Middle frontal gyrus (tissue), 1 donor: ENCODE results near the gene RALGDS.
"Not testable (repeated sequence)": the region's sequence is repeated elsewhere in the genome, so short reads cannot be mapped to it uniquely, and the experiment has no call there.

ENCODE experiments used
- DNase-seq: peaks from one replicate; pipeline ENCODE4 v3.0.0-alpha.2; 2015; ENCODE audit warnings: low spot score; ENCODE audit errors: extremely low spot score

The RALGDS gene

DNA sequence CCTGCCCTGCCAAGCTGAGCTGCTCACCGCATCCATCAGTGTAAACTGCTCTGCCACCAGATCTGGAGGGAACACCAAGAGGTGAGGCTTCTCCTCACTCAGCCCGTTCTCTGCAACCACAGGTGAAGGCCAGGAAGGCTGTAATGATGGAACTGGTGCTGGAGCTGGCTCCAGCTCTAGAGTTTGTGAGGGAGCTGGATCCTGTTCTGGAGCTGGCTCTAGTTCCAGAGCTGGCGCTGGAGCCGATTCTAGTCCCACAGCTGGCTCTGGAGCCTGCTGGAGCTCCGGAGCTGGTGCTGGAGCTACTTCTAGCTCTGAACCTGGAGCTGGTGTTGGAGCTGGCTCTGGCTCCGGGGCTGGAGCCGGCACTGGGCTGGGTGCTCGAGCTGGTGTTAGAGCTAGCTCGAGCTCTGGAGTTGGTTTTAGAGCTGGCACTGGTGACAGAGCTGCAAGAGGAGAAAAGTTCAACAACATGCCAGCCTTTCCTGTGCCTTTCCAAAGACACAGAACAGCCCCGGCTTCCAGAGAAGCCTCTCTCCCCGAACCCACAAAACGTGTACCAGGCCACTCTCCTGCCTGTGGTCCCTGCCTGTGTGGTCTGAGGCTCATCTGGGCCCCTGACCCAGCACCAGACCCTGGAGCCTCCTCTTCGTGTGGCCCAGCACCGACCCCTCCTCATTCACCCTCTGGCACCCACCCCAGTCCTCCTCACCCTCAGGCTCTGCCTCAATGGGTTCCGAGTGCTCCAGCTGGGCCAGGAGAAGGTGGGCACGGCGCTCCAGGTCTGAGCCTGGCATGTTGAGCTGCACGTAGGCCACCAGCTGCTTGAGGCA lies 12.9 kb downstream of the RALGDS start:
- DNase-seq: no peak

DNA sequence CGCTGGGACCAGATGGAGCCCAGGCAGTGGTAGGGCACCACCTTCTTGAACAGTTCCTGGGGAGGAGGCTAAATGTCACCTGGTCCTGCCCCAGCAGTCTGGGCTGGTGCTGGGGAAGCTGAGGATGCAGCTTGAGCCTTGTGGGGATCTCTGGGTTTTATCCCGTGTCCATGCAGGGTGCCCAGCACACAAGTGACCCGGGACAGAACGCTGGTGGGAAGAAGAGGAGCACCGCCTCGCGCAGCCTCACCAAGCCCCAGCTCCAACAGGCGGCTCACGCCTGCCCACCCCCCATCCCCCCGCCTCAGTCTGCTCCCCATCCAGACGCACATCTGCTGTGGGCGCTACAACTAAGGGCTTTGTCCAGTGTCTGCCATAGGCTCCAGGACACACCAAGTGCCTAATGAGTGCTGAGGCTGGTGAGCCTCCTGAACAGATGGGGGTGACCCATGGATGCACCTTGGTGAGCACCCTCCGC lies 13.8 kb downstream of the RALGDS start:
- no peak for DNase-seq

DNA sequence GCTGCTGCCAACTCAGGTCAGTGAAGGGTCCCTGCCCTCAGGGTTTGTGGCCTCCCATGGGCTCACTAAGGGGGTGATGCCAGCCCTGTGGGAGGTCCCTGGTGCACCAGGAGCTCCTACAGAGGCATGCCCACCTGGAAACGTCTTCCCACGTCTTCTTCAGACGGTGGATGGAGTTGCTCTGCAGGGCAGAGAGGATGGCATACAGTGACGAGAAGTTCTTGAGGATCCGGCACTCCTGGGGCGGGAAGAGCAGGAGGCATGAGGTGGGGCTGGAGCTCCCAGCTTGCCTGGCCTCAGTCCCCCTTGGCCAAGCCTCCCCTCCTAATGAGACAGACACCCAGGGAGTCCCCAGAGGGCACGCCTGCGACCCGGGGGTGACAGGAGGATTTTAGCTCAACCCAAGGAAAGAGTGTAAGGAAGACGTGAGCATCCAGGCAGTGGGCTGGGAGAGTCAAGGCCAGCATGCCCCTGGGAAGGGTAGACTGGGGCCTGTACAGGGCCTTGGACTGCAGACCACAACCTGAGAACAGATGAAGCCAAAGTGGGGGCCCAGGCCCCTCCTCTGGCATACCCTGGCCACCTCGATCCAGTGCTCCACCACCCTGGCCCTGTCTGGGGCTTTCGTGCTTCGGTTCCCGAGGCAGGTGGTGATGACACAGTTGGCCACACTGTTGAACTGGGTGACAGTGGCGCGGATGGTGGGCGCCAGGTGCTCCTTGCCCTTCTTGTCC lies 14.4 kb downstream of the RALGDS start:
- DNase-seq: no peak

DNA sequence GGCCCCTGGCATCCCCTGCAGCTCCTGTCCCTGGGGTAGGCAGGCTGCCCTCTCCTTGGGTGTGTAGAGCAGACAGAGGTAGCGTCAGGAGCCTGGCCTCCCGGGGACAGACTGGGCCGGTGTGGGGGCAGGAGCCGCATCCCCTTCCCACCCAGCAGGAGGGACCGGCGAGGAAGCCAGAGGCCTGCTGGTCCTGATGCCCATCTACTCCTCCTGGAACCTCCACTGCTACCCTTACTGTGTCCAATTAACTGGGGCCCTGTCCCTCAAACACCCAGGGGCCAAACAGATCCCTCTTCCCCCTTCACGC lies 15.6 kb downstream of the RALGDS start:
- DNase-seq: no peak

DNA sequence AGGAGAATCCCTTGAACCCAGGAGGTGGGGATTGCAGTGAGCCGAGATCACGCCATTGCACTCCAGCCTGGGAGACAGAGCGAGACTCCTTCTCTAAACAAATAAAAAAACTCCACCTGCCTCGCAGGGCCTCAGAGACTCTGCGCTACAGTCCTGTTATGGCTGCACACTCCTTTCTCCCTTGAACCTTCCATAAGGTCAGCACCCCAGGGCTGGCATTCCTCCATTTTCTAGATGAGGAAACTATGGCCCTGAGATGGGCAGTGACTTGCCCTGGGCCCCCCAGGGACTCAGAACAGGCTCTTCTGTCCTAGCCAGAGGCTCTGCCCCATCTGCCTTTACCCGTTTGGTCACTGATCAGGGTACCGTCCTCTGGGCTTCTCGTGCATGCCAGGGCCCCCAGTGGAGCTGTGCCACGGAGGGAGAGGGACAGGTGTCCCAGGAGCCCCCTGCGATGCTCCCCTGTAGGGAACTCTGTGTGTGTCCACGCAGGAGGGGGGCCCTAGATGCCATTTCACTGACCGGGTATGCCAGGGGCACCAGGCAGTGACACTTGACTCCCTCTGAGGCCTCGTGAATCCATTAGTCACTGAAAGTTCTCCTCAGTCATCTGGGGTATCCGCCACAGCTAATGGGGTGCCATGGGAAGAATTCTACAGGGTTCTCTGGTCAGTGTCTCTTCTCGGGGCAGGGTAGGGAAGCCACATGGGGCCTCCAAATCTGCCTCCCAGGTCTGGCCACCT lies 16.2 kb downstream of the RALGDS start:
- no peak for DNase-seq

DNA sequence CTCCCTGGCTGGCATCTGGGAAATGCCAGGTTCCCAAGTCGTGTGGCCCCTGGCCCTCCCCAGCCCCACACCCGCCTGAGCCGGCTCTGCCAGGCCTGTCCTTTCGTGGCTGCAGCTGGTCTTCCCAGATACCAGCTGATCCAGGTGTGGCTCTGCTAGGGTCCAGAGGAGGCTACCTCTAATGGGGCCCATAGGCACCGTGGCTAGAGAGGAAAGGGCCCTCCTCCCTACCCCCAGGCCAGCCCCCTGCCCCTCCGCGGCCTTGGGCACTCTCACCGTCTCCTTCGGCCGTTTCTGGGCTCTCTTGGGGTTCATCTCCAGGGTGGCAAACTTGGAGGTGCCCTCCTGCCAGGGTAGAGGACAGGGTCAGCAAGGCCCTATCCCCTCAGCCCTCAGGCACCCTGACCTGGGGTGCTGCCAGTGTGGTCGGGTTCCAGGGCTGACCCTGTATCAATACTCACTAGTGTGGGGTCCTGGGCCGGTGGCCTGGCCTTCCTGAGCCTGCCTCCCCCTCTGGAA lies 17.0 kb downstream of the RALGDS start:
- no peak for DNase-seq

DNA sequence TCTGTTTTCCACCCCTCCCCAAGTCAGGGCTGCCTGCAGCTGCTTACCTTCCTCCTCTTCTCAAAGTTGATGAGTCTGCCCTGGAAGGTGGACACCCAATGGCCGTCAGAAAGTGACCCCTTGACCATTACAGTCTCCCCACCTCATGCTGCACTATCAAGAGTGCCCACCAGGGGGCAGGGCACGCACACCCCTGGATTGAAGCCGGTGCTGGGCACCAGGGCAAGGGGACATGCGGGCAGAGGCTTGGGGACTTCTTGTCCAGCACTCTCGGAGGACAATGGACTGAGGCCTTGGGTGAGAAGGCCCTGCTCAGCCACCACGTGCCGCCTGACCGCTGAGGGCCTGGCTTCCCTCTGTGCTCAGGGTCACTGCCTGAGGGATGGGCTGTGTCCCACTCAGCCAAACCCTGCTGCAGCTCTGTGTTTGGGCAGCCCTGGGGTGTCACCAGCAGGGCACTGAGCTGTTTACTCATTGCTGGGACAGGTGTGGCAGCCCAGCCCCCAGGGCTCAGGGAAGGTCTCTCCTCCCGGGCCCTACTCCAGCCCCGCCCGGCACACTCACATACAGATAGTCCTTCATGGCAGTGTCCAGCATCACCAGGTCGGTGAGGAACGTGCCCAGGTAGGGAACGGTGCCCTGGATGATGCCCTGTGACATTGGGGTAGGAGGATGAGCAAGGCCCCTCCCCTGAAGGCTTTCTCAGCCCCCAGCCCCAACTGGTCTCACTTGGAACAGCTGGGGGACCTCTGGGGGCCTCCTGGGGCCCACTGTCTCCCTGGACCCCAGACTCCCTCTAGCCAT lies 17.7 kb downstream of the RALGDS start:
- DNase-seq: peak; percentile 31

DNA sequence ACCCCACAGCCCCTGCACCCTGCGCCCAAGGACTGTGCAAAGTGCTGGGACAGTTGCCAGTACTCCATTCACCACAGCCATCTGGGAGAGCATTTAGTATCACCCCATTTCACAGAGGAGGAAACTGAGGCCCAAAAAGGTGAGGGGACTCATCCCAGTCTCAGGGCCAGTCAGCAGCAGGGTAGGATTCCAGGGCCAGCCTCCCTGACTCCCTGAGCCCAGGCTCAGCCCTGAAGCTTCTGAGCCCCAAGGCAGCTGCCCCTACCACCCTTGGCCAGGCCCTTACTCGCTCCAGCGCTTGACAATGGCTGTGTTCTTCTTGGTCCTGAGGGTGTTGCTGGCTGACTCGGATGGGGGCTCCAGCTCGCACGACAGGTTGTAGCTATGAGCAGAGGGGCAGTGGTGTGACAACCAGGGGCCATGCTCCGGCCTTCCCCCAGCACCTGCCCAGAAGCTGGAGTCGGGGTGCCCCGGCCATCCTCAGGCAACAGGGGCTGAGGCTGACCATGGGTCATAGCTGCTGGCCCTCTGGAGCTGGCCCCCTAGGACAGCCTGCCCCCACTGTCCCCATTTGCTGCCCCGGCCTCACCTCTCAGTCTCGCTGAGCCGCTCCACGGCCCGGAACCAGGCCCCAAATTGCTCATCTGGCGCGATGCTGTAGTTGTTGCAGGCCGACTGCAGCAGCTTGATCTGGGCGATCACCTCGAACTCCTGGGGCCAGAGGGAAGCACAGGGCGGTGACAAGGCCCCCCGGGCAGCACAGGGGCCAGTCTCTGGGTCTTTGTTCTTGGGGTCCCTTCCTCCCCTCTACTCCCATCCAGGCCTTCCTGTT lies 18.6 kb downstream of the RALGDS start:
- DNase-seq: no peak

DNA sequence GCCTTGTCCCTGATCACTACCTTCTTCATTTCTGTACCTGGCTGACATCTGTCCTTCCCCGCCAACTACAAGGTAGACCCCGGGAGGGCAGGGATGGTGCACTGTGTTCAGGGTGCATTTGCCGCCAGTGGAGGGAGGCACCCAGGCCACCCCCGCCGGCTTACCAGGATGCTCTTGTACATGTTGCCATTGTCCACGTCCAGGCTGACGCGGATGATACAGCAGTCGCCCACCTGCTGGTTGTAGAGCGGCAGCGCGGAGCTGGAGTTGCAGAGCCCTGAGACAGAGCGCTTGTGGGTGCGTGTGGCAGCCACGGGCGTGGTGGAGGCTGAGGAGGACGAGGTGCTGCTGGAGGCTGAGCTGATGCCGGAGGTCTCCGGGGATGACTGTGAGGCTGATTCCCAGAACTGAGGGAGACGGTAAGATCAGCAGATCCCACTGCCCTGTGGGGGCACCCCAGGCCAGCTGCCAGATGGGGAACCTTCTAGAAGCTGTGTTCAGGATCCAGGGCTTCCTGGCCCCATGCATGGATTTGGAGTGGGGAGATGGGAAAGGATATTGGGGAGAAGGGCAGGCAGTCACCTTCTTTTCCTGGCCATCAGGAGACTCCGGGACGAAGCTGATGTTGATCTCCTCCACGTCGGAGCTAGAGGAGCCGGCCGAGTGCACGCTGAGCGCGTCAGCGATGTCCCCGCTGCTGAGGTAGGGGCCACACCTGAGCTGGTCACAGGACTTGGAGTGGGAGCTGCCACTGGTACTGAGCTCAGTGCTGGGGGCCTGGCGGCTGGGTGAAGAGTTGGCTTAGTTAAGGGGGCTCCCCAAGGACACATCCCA lies 19.5 kb downstream of the RALGDS start:
- DNase-seq: no peak

DNA sequence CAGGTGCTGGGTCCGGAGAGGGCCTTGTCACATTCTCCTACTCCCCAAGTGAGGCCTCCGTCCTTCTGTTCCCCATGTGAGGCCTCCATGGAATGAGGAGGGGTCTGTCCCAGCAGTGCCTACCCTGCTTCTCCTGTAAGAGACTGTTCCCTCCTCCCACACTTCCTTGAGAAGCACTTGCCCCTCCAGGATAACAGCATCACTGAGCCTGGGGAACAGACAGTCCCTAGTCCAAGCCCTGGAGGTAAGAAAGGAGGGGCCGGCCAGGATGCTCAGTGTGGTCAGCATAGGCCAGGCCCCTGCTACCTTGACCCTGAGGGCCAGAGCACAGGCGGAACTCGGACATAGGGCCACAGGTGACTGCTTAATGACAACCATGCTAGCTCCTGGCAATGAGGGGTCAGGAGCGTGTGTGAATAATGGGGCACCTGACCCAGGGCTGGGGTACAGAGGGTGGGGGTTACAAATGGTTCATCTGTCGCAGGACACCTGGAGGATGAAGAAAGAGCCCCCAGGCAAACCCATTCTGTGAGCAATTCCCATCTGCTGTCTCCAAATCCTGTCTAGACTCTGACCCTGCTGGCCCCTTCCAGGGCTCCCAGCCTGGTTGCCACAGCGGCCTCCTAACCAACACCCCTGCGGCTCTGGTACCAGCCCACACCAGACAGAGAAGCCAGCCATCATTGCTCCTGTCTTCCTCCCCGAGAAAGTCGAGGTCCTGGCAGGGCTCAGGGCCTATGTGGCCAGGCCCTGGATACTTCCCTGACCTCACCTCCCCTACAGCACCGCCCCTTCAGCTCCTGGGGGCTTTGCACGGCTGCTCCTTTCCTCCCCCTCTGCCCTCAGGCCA lies 20.3 kb downstream of the RALGDS start:
- DNase-seq: no peak

DNA sequence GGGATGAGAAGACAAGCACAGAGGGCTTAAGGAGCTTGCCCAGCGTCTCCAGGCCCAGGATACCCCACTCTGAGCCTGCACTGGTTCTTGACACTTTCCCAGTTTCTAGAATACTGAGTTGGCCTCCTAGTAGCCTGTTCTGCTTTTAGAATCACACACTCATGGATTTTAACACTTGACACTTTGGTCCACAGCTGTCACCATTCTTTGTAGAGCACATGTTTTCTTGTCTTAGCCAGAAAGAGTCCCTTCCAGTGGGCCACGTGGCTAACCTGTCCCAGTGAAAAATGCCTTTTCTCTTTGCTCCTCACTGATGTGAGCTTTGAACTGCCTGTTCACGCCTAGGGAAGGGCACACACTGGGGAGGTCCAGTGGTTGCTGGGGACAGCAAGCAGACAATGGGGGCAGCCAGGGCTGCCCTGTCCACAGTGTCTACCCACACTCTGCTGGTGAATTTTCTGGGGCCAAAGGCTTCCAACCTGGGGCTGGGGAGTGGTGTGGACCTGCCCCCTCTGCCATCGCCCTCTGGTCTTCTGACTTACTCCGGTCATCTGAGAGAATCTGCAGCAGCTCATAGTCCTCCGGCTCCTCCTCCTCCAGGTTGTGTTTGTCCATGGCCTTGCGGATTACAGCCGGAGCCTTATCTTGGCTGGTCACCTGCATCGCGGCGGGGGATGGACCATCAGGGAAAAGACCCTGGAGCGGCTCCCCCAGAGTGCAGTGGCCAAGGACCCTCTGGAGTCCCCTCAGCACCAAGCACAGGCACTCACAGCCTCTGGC lies 21.1 kb downstream of the RALGDS start:
- DNase-seq: no peak

DNA sequence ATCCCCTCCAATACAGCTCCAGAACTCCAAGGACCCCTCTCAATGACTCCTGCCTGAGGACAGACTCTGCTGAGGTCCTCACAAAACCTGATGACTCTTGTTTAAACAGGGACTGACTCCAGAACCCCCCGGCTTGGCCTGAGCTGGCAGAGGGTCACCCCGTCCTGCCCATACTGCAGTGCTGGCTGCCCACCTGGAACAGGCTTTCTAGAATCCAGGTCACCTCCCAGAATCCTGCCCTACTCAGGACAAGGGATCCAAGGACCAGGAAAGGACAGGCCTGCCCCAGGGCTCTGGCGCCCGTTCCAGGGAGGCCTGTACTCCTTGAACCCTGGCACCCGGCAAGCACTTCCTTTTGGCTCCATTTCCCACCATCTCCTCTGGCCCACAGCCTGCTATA lies 22.2 kb downstream of the RALGDS start:
- DNase-seq: no peak

DNA sequence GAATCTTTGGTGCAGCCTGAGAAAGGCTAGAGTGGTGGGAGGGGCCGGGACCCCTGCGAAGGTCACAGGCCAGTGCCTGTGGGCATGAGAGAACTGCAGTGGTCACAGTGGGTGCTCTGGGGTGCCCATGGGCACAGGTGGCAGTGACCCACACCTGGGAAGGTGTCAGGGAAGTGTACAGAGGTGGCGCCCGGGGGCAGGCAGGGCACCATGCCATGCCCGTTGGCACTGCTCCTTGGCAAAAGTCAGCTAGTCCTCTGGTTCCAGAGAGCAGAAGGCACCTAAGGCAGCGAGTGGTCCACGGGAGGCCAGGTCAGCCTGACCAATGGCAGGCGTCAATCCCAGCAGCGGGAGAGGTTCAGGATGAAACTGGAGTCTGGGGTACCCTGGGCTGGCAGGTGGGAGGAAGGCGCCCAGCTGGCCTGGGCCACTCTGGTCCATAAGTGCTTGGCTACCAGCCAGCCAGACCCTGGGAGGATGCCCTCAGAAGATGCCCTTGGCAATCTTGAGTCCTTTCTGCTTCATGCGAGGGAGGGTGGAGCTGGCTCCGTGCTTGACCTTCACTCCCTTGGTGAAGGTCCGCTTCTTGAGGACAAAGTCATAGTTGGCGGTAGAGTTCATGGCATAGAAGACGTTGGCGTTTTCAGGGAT lies 22.8 kb downstream of the RALGDS start:
- no peak for DNase-seq

DNA sequence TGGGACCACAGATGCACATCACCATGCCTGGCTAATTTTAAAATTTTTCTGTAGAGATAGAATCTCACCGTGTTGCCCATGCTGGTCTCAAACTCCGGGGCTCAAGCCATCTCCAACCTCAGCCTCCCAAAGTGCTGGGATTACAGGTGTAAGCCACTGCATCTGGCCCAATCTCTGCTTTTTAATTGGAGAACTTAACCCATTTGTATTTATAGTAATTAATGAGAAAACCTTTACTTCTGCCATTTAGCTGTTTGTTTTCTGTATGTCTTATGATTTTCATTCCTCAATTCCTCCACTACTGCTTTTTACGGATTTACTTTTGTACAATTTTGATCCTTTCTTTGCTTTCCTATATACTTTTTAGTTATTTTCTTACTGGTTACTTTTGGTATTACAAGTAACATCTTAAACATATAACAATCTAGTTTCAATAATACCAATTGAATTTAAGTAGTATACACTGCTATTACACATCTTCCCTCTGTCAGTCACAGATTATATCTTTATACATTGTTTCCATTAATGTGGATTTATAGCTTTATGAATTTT lies 26.1 kb downstream of the RALGDS start:
- no peak for DNase-seq

DNA sequence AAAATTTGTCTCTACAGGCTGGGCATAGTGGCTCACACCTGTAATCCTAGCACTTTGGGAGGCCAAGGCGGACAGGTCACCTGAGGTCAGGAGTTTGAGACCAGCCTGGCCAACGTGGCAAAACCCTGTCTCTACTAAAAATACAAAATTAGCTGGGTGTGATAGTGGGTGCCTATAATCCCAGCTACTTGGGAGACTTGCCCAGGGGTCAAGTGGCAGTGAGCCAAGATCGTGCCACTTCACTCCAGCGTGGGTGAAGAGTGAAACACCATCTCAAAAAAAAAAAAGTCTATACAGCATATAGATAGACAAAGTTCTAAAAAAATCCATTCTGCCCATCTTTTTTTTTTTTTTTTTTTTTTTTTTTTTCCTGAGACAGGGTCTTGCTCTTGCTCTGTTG lies 26.7 kb downstream of the RALGDS start:
- DNase-seq: not testable (repeated sequence)

DNA sequence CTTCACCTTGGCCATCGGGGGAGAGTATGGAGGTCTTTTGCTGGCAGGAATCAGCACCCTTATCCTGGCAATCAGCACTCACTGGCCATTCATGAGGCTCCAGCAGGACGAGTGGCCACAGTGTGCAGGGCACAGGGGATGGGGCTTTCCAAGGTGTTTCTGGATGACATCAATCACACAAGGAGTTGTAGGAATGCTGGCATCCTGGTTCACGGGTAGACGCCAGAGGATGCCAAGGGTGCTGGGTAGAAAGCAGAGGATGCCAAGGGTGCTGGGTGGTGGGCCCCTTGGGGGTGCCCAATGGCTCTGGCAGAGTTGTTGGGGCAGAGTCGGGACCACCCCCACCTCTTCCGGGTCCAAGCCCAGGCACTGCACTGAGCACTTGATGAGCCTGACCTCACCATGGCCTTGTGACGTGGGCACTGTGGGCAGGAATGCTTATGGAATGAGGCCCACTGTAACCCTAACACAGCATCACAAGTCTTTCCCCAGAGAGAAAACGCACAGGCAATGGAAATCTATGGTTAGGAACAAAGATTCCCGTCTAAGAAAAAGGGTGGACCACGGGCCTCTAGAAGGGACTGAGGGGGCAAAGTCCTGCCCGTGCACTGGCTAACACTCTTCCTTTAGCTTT lies 30.2 kb downstream of the RALGDS start:
- no peak for DNase-seq
